ENCODE measurements around the gene PHOSPHO1. TPM values are rescaled to one million over a fixed set of nuclear protein-coding genes. Genes with fewer than 3 reads are reported as not detected.

Gene PHOSPHO1
- total RNA-seq, 1 donor from 2014 or later: not detected

- TF ChIP-seq, protein P1, sequence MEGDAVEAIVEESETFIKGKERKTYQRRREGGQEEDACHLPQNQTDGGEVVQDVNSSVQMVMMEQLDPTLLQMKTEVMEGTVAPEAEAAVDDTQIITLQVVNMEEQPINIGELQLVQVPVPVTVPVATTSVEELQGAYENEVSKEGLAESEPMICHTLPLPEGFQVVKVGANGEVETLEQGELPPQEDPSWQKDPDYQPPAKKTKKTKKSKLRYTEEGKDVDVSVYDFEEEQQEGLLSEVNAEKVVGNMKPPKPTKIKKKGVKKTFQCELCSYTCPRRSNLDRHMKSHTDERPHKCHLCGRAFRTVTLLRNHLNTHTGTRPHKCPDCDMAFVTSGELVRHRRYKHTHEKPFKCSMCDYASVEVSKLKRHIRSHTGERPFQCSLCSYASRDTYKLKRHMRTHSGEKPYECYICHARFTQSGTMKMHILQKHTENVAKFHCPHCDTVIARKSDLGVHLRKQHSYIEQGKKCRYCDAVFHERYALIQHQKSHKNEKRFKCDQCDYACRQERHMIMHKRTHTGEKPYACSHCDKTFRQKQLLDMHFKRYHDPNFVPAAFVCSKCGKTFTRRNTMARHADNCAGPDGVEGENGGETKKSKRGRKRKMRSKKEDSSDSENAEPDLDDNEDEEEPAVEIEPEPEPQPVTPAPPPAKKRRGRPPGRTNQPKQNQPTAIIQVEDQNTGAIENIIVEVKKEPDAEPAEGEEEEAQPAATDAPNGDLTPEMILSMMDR (IDR thresholded peaks at IDR 0.05; ENCODE audit: unreplicated experiment): no peak
- H3K4me1 Mint-ChIP-seq (ENCODE audit: unreplicated experiment): no peaks in the 10 kb centered on the region
Observed at GRCh38 chr17:49242813-49243212, 12.2 kb upstream of the PHOSPHO1 start.

DNA sequence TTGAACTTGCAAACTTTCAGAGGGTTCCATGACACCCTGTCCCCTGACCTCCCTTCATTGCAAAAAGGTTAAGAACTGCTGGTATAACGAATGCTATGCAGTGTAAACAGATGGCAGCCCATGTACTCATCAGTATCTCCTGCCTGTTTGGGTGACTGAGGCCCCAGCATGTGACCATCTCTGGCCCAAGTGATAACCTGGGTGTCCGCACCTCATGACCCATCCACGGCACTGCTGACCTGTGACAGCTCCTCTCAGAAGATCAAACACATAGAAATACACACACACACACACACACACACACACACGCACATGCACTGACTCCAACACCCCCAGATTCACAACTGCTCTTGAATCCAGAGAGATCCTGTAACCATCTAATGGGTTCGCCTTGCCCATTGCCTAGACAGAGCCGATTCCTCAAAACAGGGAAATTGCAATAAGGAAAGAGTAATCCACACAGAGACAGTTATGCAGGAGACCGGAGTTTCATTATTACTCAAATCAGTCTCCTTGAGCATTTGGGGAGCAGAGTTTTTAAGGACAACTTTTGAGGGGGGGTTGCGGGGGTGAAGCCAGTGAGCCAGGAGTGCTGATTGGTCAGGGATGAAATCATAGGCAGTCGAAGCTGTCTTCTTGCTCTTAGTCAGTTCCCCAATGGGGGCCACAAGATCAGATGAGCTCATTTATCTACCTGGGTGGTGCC is 11.3 kb upstream of the PHOSPHO1 start:
- TF ChIP-seq, protein P1 (IDR thresholded peaks at IDR 0.05; ENCODE audit: unreplicated experiment): no peak
- DNase-seq (ENCODE audit: low spot score): no peak
- H3K4me1 Mint-ChIP-seq (ENCODE audit: unreplicated experiment): no peaks in the 10 kb centered on the region
- no peaks in the 10 kb centered on the region for H3K9me3 Mint-ChIP-seq (ENCODE audit: unreplicated experiment)
- no peak overlapping the region for H3K4me3 Mint-ChIP-seq (ENCODE audit: unreplicated experiment)
- no peaks in the 10 kb centered on the region for H3K36me3 Mint-ChIP-seq (ENCODE audit: low read depth, unreplicated experiment)
- no peak overlapping the region for H3K27ac Mint-ChIP-seq (ENCODE audit: unreplicated experiment)
- no peaks in the 10 kb centered on the region for H3K27me3 Mint-ChIP-seq (ENCODE audit: unreplicated experiment)

More at GRCh38 chr17:49242813-49243212, 12.2 kb upstream of the PHOSPHO1 start:
- Mint-ChIP-seq H3K27me3 (ENCODE audit: unreplicated experiment) (no peaks in the 10 kb centered on the region), H3K9me3 (ENCODE audit: unreplicated experiment) (no peaks in the 10 kb centered on the region), H3K36me3 (ENCODE audit: low read depth, unreplicated experiment) (no peaks in the 10 kb centered on the region), H3K4me3 (ENCODE audit: unreplicated experiment) (no peak overlapping the region), H3K27ac (ENCODE audit: unreplicated experiment) (no peak overlapping the region)
- DNase-seq (ENCODE audit: low spot score): no peak

- TF ChIP-seq, protein P1 (IDR thresholded peaks at IDR 0.05; ENCODE audit: unreplicated experiment): no peak
- Mint-ChIP-seq H3K27ac (ENCODE audit: unreplicated experiment) (no peak overlapping the region), H3K9me3 (ENCODE audit: unreplicated experiment) (no peaks in the 10 kb centered on the region), H3K4me3 (ENCODE audit: unreplicated experiment) (no peak overlapping the region), H3K27me3 (ENCODE audit: unreplicated experiment) (no peaks in the 10 kb centered on the region), H3K36me3 (ENCODE audit: low read depth, unreplicated experiment) (no peaks in the 10 kb centered on the region), H3K4me1 (ENCODE audit: unreplicated experiment) (no peaks in the 10 kb centered on the region)
- no peak for DNase-seq (ENCODE audit: low spot score)
Observed at GRCh38 chr17:49241040-49241439, 10.5 kb upstream of the PHOSPHO1 start.

DNA sequence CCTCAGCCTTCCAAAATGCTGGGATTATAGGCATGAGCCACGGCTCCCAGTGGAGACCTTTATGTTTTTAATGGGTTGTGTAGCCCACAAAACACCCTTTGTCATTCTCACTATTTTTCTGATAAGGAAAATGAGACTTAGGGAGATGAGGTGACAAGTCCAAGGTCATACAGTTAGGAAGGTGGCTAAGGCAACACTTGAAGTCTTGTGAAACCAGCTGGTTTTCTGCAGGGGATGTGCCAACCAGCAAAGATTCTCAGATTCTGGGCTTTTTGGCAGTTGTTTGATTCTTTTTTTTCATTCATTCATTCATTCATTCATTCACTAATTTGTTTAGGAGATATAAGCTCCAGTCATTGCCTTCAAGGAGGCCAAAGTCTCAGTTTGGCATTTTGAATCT is 10.0 kb upstream of the PHOSPHO1 start:
- Mint-ChIP-seq H3K4me1 (ENCODE audit: unreplicated experiment) (no peaks in the 10 kb centered on the region), H3K27me3 (ENCODE audit: unreplicated experiment) (no peaks in the 10 kb centered on the region), H3K9me3 (ENCODE audit: unreplicated experiment) (no peaks in the 10 kb centered on the region), H3K4me3 (ENCODE audit: unreplicated experiment) (no peak overlapping the region), H3K27ac (ENCODE audit: unreplicated experiment) (no peak overlapping the region), H3K36me3 (ENCODE audit: low read depth, unreplicated experiment) (no peaks in the 10 kb centered on the region)
- TF ChIP-seq, protein P1 (IDR thresholded peaks at IDR 0.05; ENCODE audit: unreplicated experiment): no peak
- no peak for DNase-seq (ENCODE audit: low spot score)

DNA sequence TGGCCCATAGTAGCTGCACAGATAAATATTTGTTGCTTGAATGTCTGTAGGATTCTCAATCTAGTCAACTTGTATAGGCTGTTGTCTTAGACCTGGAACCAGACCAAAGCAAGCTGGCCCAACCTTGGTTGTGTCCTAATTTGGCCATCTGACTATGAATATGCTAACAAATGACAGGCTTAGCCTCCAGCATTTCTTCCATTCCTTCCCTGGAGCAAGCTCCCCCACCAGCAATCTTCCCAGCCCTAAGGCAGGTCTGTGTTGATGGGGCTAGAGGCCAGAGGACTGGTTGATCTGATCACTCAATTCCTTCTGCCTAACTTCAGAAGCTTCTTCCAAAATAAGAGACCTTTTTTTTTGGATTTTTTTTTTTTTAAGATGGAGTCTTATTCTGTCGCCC is 9.4 kb upstream of the PHOSPHO1 start:
- Mint-ChIP-seq H3K9me3 (ENCODE audit: unreplicated experiment) (no peaks in the 10 kb centered on the region), H3K27me3 (ENCODE audit: unreplicated experiment) (no peaks in the 10 kb centered on the region), H3K27ac (ENCODE audit: unreplicated experiment) (no peak overlapping the region), H3K36me3 (ENCODE audit: low read depth, unreplicated experiment) (no peaks in the 10 kb centered on the region), H3K4me1 (ENCODE audit: unreplicated experiment) (no peaks in the 10 kb centered on the region), H3K4me3 (ENCODE audit: unreplicated experiment) (no peak overlapping the region)
- no peak for DNase-seq (ENCODE audit: low spot score)
- TF ChIP-seq, protein P1 (IDR thresholded peaks at IDR 0.05; ENCODE audit: unreplicated experiment): no peak

All from endothelial cell (in vitro differentiated cells).